SW 1271 (cell line): ENCODE measurements around the gene SCARB1.
"Not testable (repeated sequence)": the region's sequence is repeated elsewhere in the genome, so short reads cannot be mapped to it uniquely, and the experiment has no call there.

Experiments
- DNase-seq, 2 experiments: peaks; one replicate each; lab custom pipeline; 2025; lab: John Stamatoyannopoulos, UW

Gene SCARB1

GRCh38 chr12:124883263-124884130 lies 19.8 kb upstream of the SCARB1 start:
- no peak for DNase-seq

GRCh38 chr12:124881123-124881522 lies 17.5 kb upstream of the SCARB1 start:
- DNase-seq = no peak

- DNase-seq = not testable (repeated sequence)
Measured at GRCh38 chr12:124880335-124880734, 16.7 kb upstream of the SCARB1 start.

- DNase-seq = no peak
Measured at GRCh38 chr12:124878795-124879516, 15.3 kb upstream of the SCARB1 start.

DNA sequence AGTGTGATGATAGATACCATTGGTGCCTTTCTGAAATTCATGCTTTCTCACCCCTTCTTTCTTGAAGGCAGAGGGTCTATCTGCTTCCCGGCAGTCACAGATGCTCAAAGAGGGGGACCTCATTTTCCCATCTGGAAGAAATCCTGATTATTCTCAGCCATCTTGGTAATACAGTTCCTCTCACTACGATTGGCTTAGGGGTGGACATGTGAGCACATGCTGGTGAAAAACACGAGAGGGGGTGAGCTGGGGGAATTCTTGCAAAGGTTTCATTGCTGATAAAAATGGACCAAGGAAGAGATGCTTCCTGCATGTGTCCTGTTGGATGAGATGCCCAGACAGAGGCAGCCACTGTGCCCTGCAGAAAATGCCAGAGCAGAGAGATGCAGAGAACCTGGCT lies 13.8 kb upstream of the SCARB1 start:
- no peak for DNase-seq

DNA sequence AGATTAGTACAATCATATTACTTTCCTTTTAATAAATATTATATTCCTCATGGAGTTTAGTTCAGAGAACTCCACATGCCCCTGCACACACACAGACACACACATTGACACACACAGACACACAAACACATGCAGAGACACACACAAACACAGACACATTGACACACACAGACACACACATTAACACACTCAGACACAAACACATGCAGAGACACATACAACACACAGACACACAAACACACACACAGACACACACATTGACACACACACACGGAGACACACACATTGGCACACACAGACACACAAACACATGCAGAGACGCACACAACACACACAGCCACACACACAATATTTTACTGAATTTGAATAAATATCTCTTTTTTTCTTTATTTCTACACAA lies 12.5 kb upstream of the SCARB1 start:
- no peak for DNase-seq

- no peak for DNase-seq
Measured at GRCh38 chr12:124875803-124876132, 12.1 kb upstream of the SCARB1 start.

- DNase-seq = no peak
Measured at GRCh38 chr12:124874988-124875802, 11.5 kb upstream of the SCARB1 start.

DNA sequence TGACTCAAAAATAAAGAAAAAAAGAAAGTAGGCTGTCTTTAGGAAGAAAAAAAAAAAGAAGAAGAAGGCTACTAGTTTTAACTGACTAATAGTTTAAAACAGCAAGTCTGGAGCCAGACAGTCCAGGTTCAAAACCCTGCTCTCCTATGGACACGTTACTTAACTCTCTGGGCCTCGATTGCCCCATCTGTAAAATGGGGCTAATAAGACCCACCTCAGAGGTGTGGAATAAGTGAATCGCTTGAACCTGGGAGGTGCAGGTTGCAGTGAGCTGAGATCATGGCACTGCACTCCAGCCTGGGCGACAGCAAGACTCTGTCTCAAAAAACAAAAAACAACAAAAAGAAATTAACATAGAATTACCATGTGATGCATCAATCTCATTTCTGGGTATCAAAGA lies 10.5 kb upstream of the SCARB1 start:
- DNase-seq = no peak

GRCh38 chr12:124872068-124872719 lies 8.5 kb upstream of the SCARB1 start:
- DNase-seq = no peak

DNA sequence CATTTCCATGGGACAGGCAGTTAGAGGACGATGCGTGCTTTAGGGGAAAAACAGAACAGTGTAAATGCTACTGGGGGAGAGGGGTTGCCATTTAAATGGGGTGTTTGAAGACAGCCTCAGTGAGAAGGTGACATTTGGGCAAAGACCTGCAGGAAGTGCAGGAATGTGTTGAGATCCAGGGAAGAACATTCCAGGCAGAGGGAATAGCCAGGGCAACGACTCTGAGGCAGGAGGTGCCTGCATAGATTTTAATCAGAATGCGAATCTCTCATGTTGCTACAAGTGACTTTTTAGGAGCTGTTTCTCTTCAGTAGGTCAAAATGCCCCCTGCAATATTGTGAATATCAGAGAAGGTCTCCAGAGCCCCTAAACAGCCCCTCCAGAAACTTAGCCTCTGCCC lies 7.6 kb upstream of the SCARB1 start:
- no peak for DNase-seq

DNA sequence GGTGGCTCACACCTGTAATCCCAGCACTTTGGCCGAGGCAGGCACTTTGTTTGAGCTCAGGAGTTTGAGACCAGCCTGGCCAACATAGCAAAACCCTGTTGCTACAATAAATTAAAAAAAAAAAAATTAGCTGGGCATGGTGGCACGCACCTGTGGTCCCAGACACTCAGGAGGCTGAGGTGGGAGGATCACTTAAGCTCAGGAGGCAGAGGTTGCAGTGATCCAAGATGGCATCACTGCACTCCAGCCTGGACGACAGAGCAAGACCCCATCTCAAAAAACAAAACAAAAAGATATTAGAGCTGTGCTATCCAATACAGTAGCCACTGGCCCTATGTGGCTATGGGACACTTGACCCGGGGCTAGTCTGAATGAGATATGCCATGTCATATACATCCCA lies 6.9 kb upstream of the SCARB1 start:
- DNase-seq = no peak

DNA sequence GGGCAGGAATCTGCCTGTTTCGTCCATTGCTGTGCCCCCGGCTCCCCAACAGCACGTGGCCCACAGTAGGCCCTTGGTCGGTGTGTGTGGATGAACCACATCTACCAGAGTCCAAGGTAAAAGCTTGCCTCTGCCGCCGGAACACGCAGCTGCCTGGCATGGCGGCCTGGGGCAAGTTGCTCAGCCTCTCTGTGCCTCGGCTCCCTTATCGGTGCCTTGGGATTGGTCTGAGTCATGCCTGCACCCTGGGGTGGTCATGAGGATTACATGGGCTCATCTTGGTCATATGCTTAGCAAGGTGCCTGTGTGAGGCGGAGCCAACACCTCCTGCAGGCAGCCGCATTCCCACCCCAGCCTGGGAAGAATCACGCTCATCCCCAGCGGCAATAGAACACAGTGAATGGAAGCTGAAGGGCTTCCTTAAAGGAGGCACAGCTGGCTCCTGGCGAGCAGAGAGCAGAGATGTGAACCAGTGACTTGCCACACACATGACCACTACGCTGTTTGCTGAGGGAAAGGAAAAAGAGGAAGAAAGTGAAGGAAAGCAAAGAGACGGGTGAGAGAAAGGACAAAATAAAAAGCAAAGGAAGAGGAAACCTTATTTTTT lies 5.5 kb upstream of the SCARB1 start:
- DNase-seq = no peak

DNA sequence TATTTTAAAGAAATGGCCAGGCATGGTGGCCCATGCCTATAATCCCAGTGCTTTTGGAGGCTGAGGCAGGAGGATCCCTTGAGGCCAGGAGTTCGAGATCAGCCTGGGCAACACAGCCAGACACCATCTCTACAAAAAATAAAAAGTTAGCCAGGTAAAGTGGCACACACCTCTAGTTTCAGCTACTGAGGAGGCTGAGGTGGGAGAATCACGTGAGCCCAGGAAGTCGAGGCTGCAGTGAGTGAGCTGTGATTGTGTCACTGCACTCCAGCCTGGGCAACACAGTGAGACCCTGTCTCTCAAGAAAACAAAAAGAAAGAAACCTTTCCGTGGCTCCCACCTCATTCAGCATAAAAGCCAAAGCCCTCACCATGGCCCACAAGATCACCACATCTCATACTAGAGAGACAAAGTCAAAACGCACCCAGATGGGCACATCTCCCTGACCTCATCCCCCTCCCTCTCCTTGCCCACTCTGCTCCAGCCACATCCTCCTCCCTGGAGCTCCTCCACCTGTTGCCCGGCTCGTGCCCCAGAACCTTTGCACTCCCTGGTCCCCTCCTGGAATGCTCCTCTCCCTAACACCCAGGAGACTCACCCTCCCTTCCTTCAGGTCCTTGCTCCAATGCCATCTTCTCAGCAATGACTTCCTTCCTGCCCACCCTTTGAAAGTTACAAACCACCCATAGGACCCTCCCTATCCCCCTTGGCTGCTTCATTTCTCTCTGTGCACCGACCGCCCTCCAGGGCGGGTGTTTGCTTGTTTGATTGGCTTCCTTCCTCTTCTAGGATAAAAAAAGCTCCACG lies 4.8 kb upstream of the SCARB1 start:
- no peak for DNase-seq

GRCh38 chr12:124867401-124867930 lies 3.8 kb upstream of the SCARB1 start:
- no peak for DNase-seq

DNA sequence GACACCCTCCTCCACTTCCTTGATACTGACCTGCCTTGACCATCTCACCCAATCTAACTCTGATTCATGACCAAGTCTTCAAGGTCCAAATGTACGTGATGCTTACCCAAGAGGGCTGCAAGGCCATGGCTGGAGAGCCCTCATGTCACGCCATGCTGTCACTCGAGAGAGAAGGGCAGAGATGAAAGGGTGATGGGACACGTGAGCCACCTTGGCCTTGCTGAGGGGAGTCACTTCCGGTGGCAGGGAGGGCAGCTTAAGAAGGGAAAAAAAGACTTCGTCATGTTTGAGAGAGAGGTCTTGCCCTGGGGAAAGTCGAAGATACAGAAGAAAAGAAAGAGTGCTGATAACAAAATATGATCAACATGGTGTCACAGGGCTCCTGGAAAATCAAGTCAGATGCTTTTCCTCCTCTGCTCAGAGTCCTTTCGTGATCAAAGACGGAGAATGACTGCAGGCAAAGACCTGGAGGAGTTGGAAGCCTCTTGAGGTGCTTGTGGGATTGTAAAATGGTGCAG lies 3.3 kb upstream of the SCARB1 start:
- DNase-seq = no peak

- no peak for DNase-seq
Measured at GRCh38 chr12:124866195-124866882, 2.7 kb upstream of the SCARB1 start.

DNA sequence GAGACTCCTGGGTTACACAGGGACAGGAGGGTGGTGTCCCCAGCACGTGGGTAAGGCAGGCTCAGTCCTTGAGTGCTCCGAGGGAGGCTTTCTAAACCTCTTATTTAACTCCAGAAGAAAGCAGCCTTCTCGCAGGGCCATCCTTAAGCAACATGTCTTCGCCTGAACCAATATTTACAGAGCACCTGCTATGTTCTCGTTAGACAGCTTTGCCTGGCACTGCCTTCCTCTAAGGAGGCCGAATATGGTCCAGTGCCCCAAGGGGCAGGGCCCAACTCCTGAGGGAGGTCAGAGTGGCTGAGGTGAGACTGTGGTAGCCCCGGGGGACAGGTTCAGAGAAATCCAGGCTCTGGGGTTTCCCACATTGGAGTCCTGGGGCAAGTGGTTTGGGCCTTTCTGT lies 2.1 kb upstream of the SCARB1 start:
- DNase-seq = no peak

DNA sequence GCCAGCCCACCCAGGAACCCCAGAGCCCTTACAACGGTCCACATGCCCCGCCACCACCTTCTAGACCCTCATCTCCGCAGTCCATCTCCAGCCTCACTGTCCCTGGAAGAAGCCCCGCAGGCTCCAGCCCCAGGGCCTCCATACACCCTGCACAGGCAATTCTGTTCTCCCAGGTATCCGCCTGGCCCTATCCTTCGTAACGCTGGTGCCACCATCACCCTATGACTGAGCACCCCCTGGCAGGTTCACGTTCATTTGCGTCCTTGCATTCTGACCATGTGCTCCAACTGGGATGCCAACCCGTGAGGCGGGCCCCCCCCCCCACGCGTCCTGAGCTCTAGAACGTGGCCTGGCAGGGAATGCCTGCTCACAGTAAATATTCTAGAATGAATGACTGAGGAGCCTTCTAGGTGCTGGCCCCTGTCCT lies 675 bp upstream of the SCARB1 start:
- DNase-seq = no peak
